Renal pelvis (tissue), 4 donors: ENCODE measurements around the gene SCFD2. TPM values are rescaled to one million over a fixed set of nuclear protein-coding genes. Genes with fewer than 3 reads are reported as not detected.

Experiments used
- DNase-seq: peaks from one replicate; pipeline ENCODE4 v3.0.0-alpha.2; 2013
- polyA plus RNA-seq, 3 donors: library from polyadenylated mRNA; unstranded; fragments of 120-200 nt; gene quantifications; one replicate each; pipeline ENCODE4 v1.2.1, GENCODE V29; 2013; ENCODE audit not compliant: insufficient read length in 3 of 3

Gene SCFD2
- polyA plus RNA-seq, 3 donors: 13.7 to 14.5 (median 14.0) TPM

DNA sequence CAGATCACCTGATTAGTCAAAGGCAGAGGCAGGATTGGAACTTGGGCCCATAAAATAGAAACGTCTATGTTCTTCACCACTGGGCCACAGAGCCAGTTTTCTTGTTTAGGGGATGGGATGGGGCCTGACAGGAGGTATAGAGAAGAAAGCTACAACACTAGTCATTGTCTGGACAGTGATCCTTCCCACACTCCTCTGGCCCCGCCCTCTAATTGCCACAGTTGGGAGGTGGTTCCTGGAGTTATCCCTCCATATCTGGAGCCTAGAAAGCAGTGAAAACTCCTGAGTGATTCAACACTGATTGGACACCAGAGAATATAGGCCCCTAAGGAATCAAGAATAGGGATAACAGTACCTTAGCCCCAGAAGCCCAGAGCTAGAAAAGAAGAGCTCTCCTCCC, 480.9 kb downstream of the SCFD2 start:
- DNase-seq: no peak

GRCh38 chr4:52883707-52884669, 481.9 kb downstream of the SCFD2 start:
- no peak for DNase-seq

DNA sequence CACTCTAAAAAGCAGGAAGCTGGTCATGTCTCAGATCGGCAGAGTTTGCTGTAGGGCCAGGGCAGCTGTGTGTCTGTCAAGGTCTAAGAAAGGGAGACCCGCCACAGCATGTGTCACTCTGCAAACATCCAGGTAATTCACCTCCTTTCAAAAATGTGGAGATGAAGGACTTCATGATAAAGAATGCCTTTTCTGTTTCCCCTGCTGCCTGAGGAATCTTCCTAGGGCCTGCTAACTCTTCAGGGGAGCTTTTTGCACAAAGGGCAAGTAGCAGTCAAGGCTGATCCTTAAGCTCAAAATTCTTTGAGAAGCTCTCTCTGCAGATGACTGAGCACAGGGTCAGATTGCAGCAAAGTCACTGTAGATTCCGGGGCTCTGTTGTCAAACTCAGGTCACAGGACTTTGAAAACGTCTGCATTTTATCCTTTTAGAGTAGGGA, 482.7 kb downstream of the SCFD2 start:
- no peak for DNase-seq

GRCh38 chr4:52880994-52881393, 484.9 kb downstream of the SCFD2 start:
- no peak for DNase-seq

DNA sequence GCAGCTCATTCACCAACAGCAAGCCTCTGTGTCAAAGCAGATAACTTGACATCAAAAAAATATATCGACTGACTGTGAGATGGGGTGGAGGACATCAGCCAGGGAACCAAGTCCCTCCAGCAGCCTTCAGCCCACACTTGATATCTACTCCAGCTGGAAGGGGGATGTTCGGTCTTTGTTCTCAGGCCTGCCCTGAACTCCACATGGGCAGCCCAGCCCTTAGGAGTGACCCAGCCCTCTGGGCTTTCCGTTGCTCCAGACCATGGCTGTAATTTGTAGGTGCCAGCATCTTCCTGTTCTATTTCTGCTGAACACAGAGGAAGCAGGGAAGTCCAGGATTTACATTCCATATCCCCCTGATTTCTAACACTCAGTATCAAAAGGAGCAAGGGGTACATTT, 486.4 kb downstream of the SCFD2 start:
- no peak for DNase-seq

DNA sequence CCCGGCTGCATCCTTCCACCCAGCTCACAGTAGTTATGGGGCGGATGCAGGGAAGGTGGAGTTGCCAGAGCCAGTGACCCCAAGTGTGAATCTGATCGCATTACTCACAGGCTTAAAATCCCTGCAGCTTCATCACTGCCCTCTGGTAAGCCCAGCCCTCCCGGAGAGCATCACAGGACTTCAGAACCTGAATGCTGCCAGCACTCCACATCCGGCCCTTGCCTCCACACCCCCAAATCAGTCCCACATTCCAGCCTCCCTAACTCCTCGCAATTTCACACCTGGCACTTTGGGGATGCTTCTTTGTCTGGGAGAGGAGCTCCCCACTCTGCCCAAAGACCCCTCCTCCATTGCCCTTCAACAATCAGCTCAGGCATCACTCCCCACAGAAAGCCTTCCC, 488.2 kb downstream of the SCFD2 start:
- no peak for DNase-seq

GRCh38 chr4:52877036-52877435, 488.8 kb downstream of the SCFD2 start:
- no peak for DNase-seq

GRCh38 chr4:52876069-52876468, 489.8 kb downstream of the SCFD2 start:
- DNase-seq: no peak

DNA sequence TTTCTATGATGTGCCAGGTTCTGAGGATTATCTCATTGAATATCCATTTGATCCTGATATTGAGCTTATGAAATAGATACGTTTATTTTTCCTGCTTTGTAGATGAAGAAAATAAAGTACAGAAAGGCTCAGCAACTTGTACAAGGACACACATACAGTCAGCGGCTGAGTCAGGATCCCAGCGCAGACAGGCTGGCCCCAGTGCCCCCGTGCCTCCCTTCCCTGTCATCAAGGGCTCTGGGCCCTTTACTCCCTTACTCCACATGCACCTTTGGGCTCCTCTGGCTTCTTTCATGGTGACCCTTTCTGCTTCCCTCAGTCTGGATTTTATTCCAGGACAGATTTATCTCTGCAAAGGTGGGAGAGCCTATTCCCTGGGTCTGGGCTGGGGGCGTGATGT, 490.9 kb downstream of the SCFD2 start:
- no peak for DNase-seq

- DNase-seq: peak; percentile 54
Measured at GRCh38 chr4:52873861-52874343, 492.0 kb downstream of the SCFD2 start.

- DNase-seq: peak; percentile 40
Measured at GRCh38 chr4:52873191-52873590, 492.7 kb downstream of the SCFD2 start.

DNA sequence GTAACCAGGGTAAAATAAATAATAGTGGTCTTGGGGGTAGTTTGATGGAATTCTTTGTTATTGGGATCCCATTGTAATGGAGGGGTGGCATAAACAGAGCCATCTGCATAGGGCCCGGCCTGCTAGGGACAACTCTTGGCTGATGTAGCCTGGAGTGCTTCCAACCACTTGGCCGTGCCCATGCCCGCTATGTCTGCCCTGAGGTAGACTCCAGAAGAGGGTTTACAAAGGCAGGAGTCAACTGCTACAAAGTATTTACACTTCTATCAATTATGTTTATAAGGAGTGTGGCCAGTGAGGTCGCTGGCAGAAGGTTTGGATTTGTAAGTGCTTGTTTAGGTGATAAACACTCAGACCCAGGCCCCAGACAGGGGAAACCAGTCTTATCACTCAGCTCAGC, 495.6 kb downstream of the SCFD2 start:
- DNase-seq: no peak

DNA sequence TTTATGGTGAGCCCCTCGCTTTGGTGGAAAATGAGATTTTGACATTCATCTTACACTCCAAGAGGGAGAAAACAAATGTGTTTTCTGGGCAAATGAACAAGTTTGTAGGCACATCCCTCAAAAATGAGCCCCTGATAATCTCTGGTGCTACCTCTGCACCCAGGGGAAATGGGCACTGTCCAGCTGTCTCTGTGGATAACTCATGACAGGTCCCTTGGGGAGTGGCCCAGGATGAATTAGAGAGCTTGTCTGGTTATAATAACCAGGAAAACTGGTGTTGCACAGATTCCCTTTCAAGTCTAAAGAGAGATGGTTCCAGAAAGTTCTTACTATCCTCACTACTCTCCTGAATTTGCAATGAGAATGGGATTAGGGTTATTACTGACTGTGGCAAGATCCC, 496.2 kb downstream of the SCFD2 start:
- DNase-seq: no peak

GRCh38 chr4:52869196-52869595, 496.7 kb downstream of the SCFD2 start:
- peak; percentile 46 for DNase-seq

- peak; percentile 58 for DNase-seq
Measured at GRCh38 chr4:52868133-52868532, 497.7 kb downstream of the SCFD2 start.

DNA sequence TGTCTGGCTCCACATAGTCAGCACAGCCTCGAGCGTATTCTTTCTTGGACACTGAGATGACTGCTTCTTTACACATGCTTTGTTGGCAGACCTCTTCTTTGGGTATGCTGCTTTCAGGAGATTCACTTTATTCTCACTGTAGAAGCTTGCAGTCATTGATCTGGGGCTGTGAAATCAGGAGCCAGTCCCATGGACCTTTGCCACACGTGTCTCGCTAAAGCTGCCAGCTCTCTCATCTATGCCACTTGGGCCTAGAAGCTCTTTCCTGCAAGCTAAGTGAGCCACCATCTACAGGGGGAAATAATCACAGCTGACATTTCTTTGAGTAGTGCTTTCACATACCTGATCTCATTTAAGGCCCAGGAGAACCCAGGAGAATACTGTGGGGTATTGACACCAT, 498.7 kb downstream of the SCFD2 start:
- no peak for DNase-seq

DNA sequence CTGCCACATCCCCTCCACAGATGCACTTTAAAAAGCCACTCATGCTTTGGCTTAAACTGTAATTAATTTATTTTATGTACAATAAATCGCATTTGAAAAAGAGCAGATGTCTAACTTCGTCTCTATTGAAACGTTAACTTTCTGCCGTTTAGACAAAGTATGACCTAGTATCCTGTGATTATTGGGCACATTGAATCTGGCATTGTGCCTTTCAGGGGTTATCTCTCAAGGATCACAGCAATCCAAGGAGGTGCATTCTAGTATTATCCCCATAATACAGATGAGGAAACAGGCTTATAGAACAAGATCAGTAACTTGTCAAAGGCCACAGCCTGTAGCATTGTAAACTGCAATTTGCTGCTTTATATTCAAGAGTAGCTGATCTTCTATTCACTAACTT, 499.1 kb downstream of the SCFD2 start:
- DNase-seq: no peak

DNA sequence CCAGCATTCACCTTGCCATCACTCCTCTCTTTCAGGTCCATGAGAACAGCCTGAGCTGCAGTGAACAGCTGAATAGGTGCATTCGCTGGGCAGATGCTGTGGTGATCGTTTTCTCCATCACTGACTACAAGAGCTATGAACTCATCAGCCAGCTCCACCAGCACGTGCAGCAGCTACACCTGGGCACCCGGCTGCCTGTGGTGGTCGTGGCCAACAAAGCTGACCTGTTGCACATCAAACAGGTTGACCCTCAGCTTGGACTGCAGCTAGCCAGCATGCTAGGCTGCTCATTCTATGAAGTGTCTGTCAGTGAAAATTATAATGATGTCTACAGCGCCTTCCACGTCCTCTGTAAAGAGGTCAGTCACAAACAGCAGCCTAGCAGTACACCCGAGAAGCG, 500.6 kb downstream of the SCFD2 start:
- DNase-seq: no peak

DNA sequence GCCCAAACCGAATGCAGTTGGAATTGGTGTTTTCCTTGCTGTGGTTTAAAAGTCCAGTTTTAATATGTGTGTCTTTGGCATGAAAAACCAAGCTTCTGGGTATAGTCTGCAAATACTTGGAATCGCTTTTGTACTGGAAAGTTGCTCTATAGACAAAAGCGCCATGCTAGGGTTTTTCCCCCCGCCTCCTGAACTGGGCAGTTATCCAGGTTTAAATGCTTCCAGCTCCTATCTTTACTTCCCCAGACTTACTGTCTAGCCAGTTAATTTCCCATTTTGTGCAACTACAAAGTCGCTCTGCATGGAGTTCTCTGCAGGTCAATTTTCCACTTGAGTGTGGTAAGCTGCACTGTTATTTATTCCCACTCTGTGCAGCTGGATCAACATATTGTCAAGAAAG, 501.1 kb downstream of the SCFD2 start:
- no peak for DNase-seq

DNA sequence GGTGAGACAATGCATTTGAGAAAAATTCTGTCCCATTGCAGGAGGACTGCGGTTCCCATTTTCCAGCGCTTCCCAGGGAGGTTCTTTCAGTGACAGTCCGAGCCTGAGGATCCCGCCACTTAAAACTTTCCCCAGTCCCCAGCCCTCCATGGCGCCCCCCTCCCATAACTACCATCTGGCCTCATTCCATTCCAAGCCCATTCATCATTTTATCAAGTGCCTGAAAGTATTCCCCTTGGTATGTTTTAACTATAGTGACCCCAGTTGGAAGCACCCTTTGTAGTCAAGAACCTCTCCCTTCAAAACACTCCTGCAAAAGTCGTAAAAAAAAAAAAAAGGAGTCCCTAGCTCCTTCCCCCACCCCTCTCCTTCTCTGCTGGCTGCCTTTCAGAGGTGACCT, 502.5 kb downstream of the SCFD2 start:
- no peak for DNase-seq

GRCh38 chr4:52862639-52863161, 503.2 kb downstream of the SCFD2 start:
- DNase-seq: peak; percentile 45

DNA sequence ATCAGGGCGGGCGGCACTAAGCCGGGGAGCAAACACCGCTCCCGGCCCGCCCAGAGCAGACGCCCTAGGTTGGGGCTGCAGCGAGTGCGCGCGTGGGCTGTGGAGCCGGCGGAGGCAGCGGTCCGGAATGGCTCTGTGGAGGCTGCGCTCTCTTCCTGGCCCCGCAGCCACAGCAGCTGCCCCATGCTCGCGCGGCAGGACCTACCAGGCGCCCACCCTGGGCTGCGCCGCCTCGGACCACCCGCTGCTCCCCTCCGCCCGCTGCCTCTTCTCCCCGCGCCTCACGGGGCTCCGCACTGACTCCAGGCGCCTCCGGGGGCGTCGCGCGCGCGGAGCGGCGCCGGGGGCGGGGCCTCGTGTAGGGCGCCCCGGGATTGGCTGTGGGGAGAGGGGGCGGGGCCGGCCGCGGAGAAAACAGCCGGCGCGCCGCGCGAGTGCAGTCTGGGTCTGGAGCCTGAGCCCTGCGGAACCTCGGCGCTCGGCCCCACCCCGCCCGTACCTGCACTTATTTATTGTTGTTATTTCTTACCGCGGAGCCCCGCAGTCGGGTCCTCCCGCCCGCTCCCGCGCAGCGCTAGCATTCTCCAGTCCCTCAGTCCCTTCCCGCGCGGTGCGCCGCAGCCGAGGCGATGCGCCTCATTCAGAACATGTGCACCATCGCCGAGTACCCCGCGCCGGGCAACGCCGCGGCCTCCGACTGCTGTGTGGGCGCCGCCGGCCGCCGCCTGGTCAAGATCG, 503.8 kb downstream of the SCFD2 start, which contains the start of gene RASL11B:
Gene RASL11B, plus strand, starts transcription at position 439 of the 738 bp plus-strand sequence. Its CDS starts 191 bp downstream, at position 630.
- DNase-seq: peak; percentile 85
